HepG2 (cell line): ENCODE measurements around the gene XAGE2. TPM values are rescaled to one million over a fixed set of nuclear protein-coding genes. Genes with fewer than 3 reads are reported as not detected.

Experiments used
- ATAC-seq: fragments of 200-7000 bp; cut with Tn5 transposase; 3 replicates; pipeline ENCODE4 v1.9.1; 2020; ENCODE audit warnings: mild to moderate bottlenecking, moderate library complexity
- Bru-seq: library from RNA; stranded (reverse); fragments of 400-500 nt; gene quantifications from one replicate; lab custom pipeline; 2021; lab: Mats Ljungman, UMichigan
- BruChase-seq, 2 experiments: library from RNA; stranded (reverse); fragments of 400-500 nt; gene quantifications; one replicate each; lab custom pipeline; 2021; lab: Mats Ljungman, UMichigan
- BruUV-seq: library from RNA; stranded (reverse); fragments of 400-500 nt; replicated peaks from 2 replicates; lab custom pipeline; 2021; lab: Mats Ljungman, UMichigan
- CTCF ChIA-PET: fragments of 300-600 bp; formaldehyde crosslinking; extraction: SDS; loops from one replicate; lab custom pipeline; 2021; ENCODE audit warnings: low total read pairs, inconsistent platforms, low intra/inter-chr PET ratio; lab: Yijun Ruan, JAX
- POLR2A ChIA-PET: fragments of 350-600 bp; sonication (Branson Sonifier 250); formaldehyde crosslinking; loops from one replicate; lab custom pipeline; 2020; ENCODE audit warnings: antibody characterized with exemption, inconsistent platforms; lab: Yijun Ruan, JAX
- DNase-seq: peaks from one replicate; pipeline ENCODE4 v3.0.0-alpha.2; 2015; ENCODE audit warnings: low spot score
- FAIRE-seq: peaks from 3 replicates; lab custom pipeline; 2011; peaks lifted over from hg19 to GRCh38; lab: Jason Lieb, UNC
- H2AFZ ChIP-seq: one replicate; pipeline ENCODE4 v1.6.1; 2011; ENCODE audit warnings: low read length, inconsistent platforms
- H3K27ac ChIP-seq: fragments of 300-600 bp; 3 replicates; pipeline ENCODE4 v1.8.0; 2011; ENCODE audit warnings: mixed run types, mild to moderate bottlenecking, mixed read lengths, low read length, inconsistent platforms; ENCODE audit not compliant: insufficient read depth; ENCODE audit errors: extremely low read length
- H3K27me3 ChIP-seq, 2 experiments: fragments of 200-600 bp in 1 of 2; 2 replicates in 1 of 2; 3 replicates in 1 of 2; pipeline versions ENCODE4 v1.6.0 to v1.8.0; 2011; ENCODE audit warnings: low read length in 2 of 2, mild to moderate bottlenecking in 2 of 2, moderate library complexity in 2 of 2, inconsistent platforms in 1 of 2; ENCODE audit not compliant: insufficient read depth in 2 of 2, control insufficient read depth in 1 of 2
- H3K36me3 ChIP-seq, 2 experiments: fragments of 200-600 bp in 1 of 2; replicated peaks in 1 of 2; 2 replicates in 1 of 2; 3 replicates in 1 of 2; pipeline versions ENCODE4 v1.5.1 to v1.8.0; 2011; ENCODE audit warnings: low read length in 2 of 2, inconsistent platforms in 1 of 2; ENCODE audit not compliant: insufficient read depth in 2 of 2, control insufficient read depth in 1 of 2
- H3K4me1 ChIP-seq: 2 replicates; pipeline ENCODE4 v1.5.1; 2012; ENCODE audit warnings: low read length, inconsistent platforms; ENCODE audit not compliant: insufficient read depth
- H3K4me2 ChIP-seq: 2 replicates; pipeline ENCODE4 v1.6.0; 2011; ENCODE audit warnings: low read depth, low read length, inconsistent platforms
- H3K4me3 ChIP-seq, 3 experiments: fragments of 200-600 bp in 1 of 3; sonication (generic), shearing (Covaris generic) in 1 of 3; replicated peaks in 1 of 3; 2 replicates each; pipeline ENCODE4 v1.5.1; 2011 to 2016; ENCODE audit warnings: low read length in 3 of 3, inconsistent platforms in 2 of 3, low read depth in 2 of 3, mild to moderate bottlenecking in 2 of 3, control low read depth in 1 of 3, mixed read lengths in 1 of 3; ENCODE audit not compliant: insufficient read depth in 1 of 3
- H3K79me2 ChIP-seq: one replicate; pipeline ENCODE4 v1.6.1; 2011; ENCODE audit warnings: low read length, inconsistent platforms; ENCODE audit not compliant: insufficient read depth
- H3K9ac ChIP-seq: 2 replicates; pipeline ENCODE4 v1.6.0; 2011; ENCODE audit warnings: mild to moderate bottlenecking, low read depth, low read length, inconsistent platforms; ENCODE audit not compliant: insufficient read depth
- H3K9me3 ChIP-seq: 2 replicates; pipeline ENCODE4 v1.5.1; 2012; ENCODE audit warnings: mild to moderate bottlenecking, low read length
- H4K20me1 ChIP-seq: 2 replicates; pipeline ENCODE4 v1.6.0; 2011; ENCODE audit warnings: inconsistent platforms, mild to moderate bottlenecking, low read length, moderate library complexity; ENCODE audit not compliant: insufficient read depth
- FOXO1 ChIP-seq: sonication (generic); formaldehyde crosslinking; IDR thresholded peaks from 2 replicates; pipeline ENCODE4 v1.4.0; 2020; ENCODE audit warnings: missing genetic modification reagents
- HES4 ChIP-seq: sonication (generic); formaldehyde crosslinking; IDR thresholded peaks from 2 replicates; pipeline ENCODE4 v1.9.0; 2021; ENCODE audit warnings: mild to moderate bottlenecking, missing genetic modification reagents, borderline replicate concordance
- HOXA5 ChIP-seq: sonication (generic); formaldehyde crosslinking; IDR thresholded peaks from 2 replicates; pipeline ENCODE4 v1.4.0; 2020; ENCODE audit warnings: missing genetic modification reagents
- PREB ChIP-seq: sonication (generic); formaldehyde crosslinking; IDR thresholded peaks from 2 replicates; pipeline ENCODE4 v1.4.0; 2020; ENCODE audit warnings: missing genetic modification reagents
- RAD21 ChIP-seq: fragments of 450-650 bp; formaldehyde crosslinking; IDR thresholded peaks from 2 replicates; pipeline ENCODE4 v1.5.0; 2020; ENCODE audit warnings: mild to moderate bottlenecking
- SRF ChIP-seq: IDR thresholded peaks from 2 replicates; pipeline ENCODE4 v1.6.1; 2011; ENCODE audit warnings: mild to moderate bottlenecking, low read depth, low read length, moderate library complexity
- TAF15 ChIP-seq: fragments of 200-400 bp; formaldehyde crosslinking; IDR thresholded peaks from one replicate; pipeline ENCODE4 v1.6.1; 2018; ENCODE audit warnings: mild to moderate bottlenecking, low read depth, low read length; ENCODE audit not compliant: poor library complexity, severe bottlenecking
- ZBTB33 ChIP-seq: sonication (generic); formaldehyde crosslinking; IDR thresholded peaks from 2 replicates; pipeline ENCODE4 v1.4.0; 2020; ENCODE audit warnings: missing genetic modification reagents
- ZNF549 ChIP-seq: sonication (generic); formaldehyde crosslinking; IDR thresholded peaks from 2 replicates; pipeline ENCODE4 v1.5.0; 2020; ENCODE audit warnings: missing genetic modification reagents
- ZSCAN31 ChIP-seq: sonication (generic); formaldehyde crosslinking; IDR thresholded peaks from 2 replicates; pipeline ENCODE4 v1.5.0; 2020; ENCODE audit warnings: low read depth, mild to moderate bottlenecking, missing genetic modification reagents
- WGBS: methylation state at CpG from one replicate; pipeline ENCODE4 v1.1.6; 2017; ENCODE audit warnings: low lambda C conversion rate; 5-methylcytosine and 5-hydroxymethylcytosine counted together
- in situ Hi-C: cut with HindIII; loops from 2 replicates; pipeline ENCODE4 v1.10.0; 2017; ENCODE audit warnings: low pct_unique_long_range_greater_than_20kb; ENCODE audit not compliant: extremely low pct_ligation_motif_present
- intact Hi-C: fragments of 100-400 bp; cut with micrococcal nuclease; formaldehyde crosslinking; loops from one replicate; pipeline ENCODE4 v1.10.0; 2022; ENCODE audit not compliant: unreplicated experiment
- long read RNA-seq, 2 experiments: library from RNA in 1 of 2; library from polyadenylated mRNA in 1 of 2; stranded (forward) in 1 of 2; unstranded in 1 of 2; transcript quantifications; one replicate each; pipeline ENCODE4 v2.0.0, GENCODE V29; 2019 to 2022
- polyA minus RNA-seq, 3 experiments: library from RNA; depleted of rRNA, polyadenylated mRNA; stranded (reverse); fragments of >200 nt; gene quantifications; 2 replicates each; pipeline ENCODE4 v1.2.3, GENCODE V29; 2011; ENCODE audit warnings: low replicate concordance in 1 of 3
- polyA plus RNA-seq, 8 experiments: library from polyadenylated mRNA; depleted of rRNA in 3 of 8; stranded (reverse) in 7 of 8; unstranded in 1 of 8; fragments of >200 nt; fragmentation: Illumina TruSeq in 4 of 8; extraction: Trizol in 4 of 8; gene quantifications; 2 replicates each; pipeline versions ENCODE4 v1.2.1 to v1.2.3, GENCODE V29; 2011 to 2016; ENCODE audit warnings: low read depth in 4 of 8, missing spikeins in 1 of 8, mixed read lengths in 1 of 8; ENCODE audit not compliant: insufficient read depth in 1 of 8
- total RNA-seq, 5 experiments: library from RNA; depleted of rRNA; stranded (reverse); fragments of >200 nt; fragmentation: Illumina TruSeq; extraction: Trizol; gene quantifications; 2 replicates each; pipeline ENCODE4 v1.2.3, GENCODE V29; 2016; ENCODE audit warnings: low read depth in 1 of 5

XAGE2 gene, protein sequence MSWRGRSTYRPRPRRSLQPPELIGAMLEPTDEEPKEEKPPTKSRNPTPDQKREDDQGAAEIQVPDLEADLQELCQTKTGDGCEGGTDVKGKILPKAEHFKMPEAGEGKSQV
- total RNA-seq (2016; rRNA removed; fragmentation: Illumina TruSeq; extraction: Trizol): not detected in 2 replicates
- not detected in 2 replicates for total RNA-seq (2016; cell fraction: cytosol; rRNA removed; fragmentation: Illumina TruSeq; extraction: Trizol; ENCODE audit: low read depth)
- total RNA-seq (2016; cell fraction: insoluble cytoplasmic fraction; rRNA removed; fragmentation: Illumina TruSeq; extraction: Trizol): not detected in 2 replicates
- total RNA-seq (2016; cell fraction: membrane; rRNA removed; fragmentation: Illumina TruSeq; extraction: Trizol): not detected in 2 replicates
- not detected in 2 replicates for total RNA-seq (2016; cell fraction: nucleus; rRNA removed; fragmentation: Illumina TruSeq; extraction: Trizol)
- polyA plus RNA-seq (2011; rRNA removed): not detected in 2 replicates
- not detected in 2 replicates for polyA plus RNA-seq (2011; cell fraction: cytosol; rRNA removed)
- not detected in 2 replicates for polyA plus RNA-seq (2011; cell fraction: nucleus; rRNA removed)
- polyA plus RNA-seq (2012): not detected in 2 replicates
- not detected in 2 replicates for polyA plus RNA-seq (2016; cell fraction: cytosol; fragmentation: Illumina TruSeq; extraction: Trizol; ENCODE audit: low read depth)
- not detected in 2 replicates for polyA plus RNA-seq (2016; cell fraction: insoluble cytoplasmic fraction; fragmentation: Illumina TruSeq; extraction: Trizol; ENCODE audit: low read depth)
- polyA plus RNA-seq (2016; cell fraction: membrane; fragmentation: Illumina TruSeq; extraction: Trizol; ENCODE audit: low read depth): not detected in 2 replicates
- polyA plus RNA-seq (2016; cell fraction: nucleus; fragmentation: Illumina TruSeq; extraction: Trizol; ENCODE audit: insufficient read depth, low read depth): not detected in 2 replicates
- not detected in 2 replicates for polyA minus RNA-seq (2011; rRNA and poly(A)+ RNA removed; ENCODE audit: low replicate concordance)
- polyA minus RNA-seq (2011; cell fraction: cytosol; rRNA and poly(A)+ RNA removed): not detected in 2 replicates
- not detected in 2 replicates for polyA minus RNA-seq (2011; cell fraction: nucleus; rRNA and poly(A)+ RNA removed)
- Bru-seq, nascent RNA: not detected
- not detected for BruChase-seq, experiment 1, labeled RNA remaining after a 6-hour chase
- not detected for BruChase-seq, experiment 2, labeled RNA remaining after a 2-hour chase
- long read RNA-seq, experiment 1: 0 reads
- long read RNA-seq, experiment 2: 0 reads

DNA sequence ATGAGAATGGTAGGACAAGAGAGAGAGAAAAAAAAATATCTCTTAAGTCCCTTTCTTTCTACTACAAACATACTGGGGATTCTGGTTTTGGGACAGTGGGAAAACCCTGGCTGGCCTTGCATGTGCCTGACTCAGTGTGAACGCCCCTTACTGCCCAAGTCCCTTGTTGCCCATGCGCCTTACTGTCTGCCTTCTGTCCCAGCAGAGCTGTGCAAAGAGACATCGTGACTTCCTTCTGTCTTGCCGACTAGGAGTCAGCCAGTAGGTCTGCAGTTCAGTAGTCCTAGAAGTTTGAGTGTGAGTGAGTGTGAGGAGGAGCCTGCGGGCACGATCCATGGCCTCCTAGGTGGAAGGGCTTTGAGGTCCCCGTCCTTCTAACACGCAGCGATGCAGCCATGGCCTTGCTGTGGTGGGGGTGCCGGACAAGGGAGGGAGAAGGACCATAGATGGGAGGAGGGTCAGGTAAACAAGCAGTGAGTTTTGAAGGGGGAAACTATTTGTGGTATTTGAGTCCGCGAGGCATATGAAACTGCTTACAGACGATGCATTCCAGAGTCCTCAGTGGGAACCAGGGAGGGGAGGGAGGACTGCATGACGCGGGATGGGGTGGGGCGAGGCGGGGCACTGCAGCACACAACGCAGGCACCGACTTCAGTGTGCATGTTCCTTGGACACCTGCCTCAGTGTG is at the start of gene XAGE2:
Gene XAGE2 (plus strand): TSS at position 654 of the 688 bp plus-strand sequence. CDS start 994 bp downstream, outside the sequence.
- no TSS peak for BruUV-seq
- no peaks in the 10 kb centered on the region for H3K79me2 ChIP-seq
- no peak within 1 kb of the TSS for H3K4me3 ChIP-seq
- CTCF ChIA-PET: no interaction called here
- no peaks in the 10 kb centered on the region for H3K9me3 ChIP-seq
- H3K4me2 ChIP-seq: no peak within 1 kb of the TSS
- H3K27me3 ChIP-seq: no peaks in the 10 kb centered on the region
- in situ Hi-C loops (no loop called here), intact Hi-C loops (no loop called here)
- no peak within 1 kb of the TSS for H2AFZ ChIP-seq
- no peaks in the 10 kb centered on the region for H4K20me1 ChIP-seq
- POLR2A ChIA-PET: no interaction called here
- TF ChIP-seq RAD21 (CRISPR knock-in tag): no peak
- TF ChIP-seq SRF: no peak
- TF ChIP-seq FOXO1 (CRISPR knock-in tag): no peak
- TF ChIP-seq TAF15: no peak
- TF ChIP-seq ZNF549 (CRISPR knock-in tag): no peak
- no peak for TF ChIP-seq HES4 (CRISPR knock-in tag)
- no peak for TF ChIP-seq ZBTB33 (CRISPR knock-in tag)
- no peak for TF ChIP-seq HOXA5 (CRISPR knock-in tag)
- TF ChIP-seq PREB (CRISPR knock-in tag): no peak
- no peak for TF ChIP-seq ZSCAN31 (CRISPR knock-in tag)
- H3K9ac ChIP-seq: no peak within 1 kb of the TSS
- H3K36me3 ChIP-seq: no peaks in the 10 kb centered on the region
- no peak for ATAC-seq
- WGBS: 41% methylated on average over 7 of the region's 19 CpGs
- H3K27ac ChIP-seq: no peak within 1 kb of the TSS
- DNase-seq: no peak
- no peaks in the 10 kb centered on the region for H3K4me1 ChIP-seq
- FAIRE-seq: no peak
